Parathyroid adenoma (tissue), 2 donors: ENCODE data around the gene CLDN24.

ENCODE experiments used
- H2AFZ ChIP-seq: fragments of 300-600 bp; sonication (generic); one replicate; pipeline ENCODE4 v1.7.0; 2017; ENCODE audit warnings: antibody characterized with exemption, mild to moderate bottlenecking
- H3K27ac ChIP-seq: fragments of 300-600 bp; sonication (generic); one replicate; pipeline ENCODE4 v1.7.0; 2017
- H3K27me3 ChIP-seq: fragments of 300-600 bp; sonication (generic); one replicate; pipeline ENCODE4 v1.7.0; 2017; ENCODE audit warnings: low read length; ENCODE audit not compliant: control insufficient read depth, insufficient read depth
- H3K36me3 ChIP-seq: fragments of 300-600 bp; sonication (generic); one replicate; pipeline ENCODE4 v1.7.0; 2017; ENCODE audit warnings: low read length; ENCODE audit not compliant: control insufficient read depth, insufficient read depth
- H3K4me1 ChIP-seq: fragments of 300-600 bp; sonication (generic); one replicate; pipeline ENCODE4 v1.7.0; 2017; ENCODE audit warnings: control low read depth
- H3K4me2 ChIP-seq: fragments of 300-600 bp; sonication (generic); one replicate; pipeline ENCODE4 v1.7.0; 2017; ENCODE audit warnings: low read length
- H3K4me3 ChIP-seq: fragments of 300-600 bp; sonication (generic); one replicate; pipeline ENCODE4 v1.7.0; 2017; ENCODE audit warnings: low read depth, low read length
- H3K79me2 ChIP-seq: fragments of 300-600 bp; sonication (generic); one replicate; pipeline ENCODE4 v1.7.0; 2017; ENCODE audit warnings: control low read depth
- H3K9ac ChIP-seq: fragments of 300-600 bp; sonication (generic); one replicate; pipeline ENCODE4 v1.7.0; 2017; ENCODE audit warnings: mild to moderate bottlenecking
- H3K9me3 ChIP-seq: fragments of 300-600 bp; sonication (generic); one replicate; pipeline ENCODE4 v1.7.0; 2017; ENCODE audit warnings: low read length; ENCODE audit not compliant: control insufficient read depth
- TF ChIP-seq, protein P1 (sequence below): fragments of 300-600 bp; sonication (generic); IDR thresholded peaks from one replicate; pipeline ENCODE4 v1.7.0; 2017; ENCODE audit warnings: antibody characterized with exemption, mild to moderate bottlenecking
- donor health status: primary hyperparathyroidism.

CLDN24 gene

DNA sequence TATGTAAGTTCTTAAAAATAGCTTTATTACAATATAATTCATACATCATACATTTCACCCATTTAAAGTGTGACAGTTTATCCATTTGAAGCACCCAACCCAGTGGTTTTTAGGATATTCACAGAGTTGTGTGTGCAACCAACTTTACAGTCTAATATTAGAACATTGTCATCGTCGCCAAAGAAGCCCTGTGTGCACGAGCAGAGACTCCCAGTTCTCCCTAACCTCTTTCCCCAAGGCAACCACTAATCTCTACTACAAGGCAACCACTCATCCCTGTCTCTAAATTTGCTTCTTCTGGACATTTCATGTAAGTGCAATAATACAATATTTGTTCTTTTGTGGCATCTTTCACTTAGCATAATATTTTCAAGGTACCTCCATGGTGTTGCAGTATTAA is 49.8 kb downstream of the CLDN24 start:
- no peaks in the 10 kb centered on the region for H3K9me3 ChIP-seq
- no peaks in the 10 kb centered on the region for H3K4me1 ChIP-seq
- no peak overlapping the region for H2AFZ ChIP-seq
- H3K36me3 ChIP-seq, result no peaks in the 10 kb centered on the region
- H3K79me2 ChIP-seq, result no peaks in the 10 kb centered on the region
- H3K4me3 ChIP-seq, result no peak overlapping the region
- no peak overlapping the region for H3K27ac ChIP-seq
- H3K27me3 ChIP-seq, result no peaks in the 10 kb centered on the region
- H3K9ac ChIP-seq, result no peak overlapping the region
- TF ChIP-seq, protein P1, sequence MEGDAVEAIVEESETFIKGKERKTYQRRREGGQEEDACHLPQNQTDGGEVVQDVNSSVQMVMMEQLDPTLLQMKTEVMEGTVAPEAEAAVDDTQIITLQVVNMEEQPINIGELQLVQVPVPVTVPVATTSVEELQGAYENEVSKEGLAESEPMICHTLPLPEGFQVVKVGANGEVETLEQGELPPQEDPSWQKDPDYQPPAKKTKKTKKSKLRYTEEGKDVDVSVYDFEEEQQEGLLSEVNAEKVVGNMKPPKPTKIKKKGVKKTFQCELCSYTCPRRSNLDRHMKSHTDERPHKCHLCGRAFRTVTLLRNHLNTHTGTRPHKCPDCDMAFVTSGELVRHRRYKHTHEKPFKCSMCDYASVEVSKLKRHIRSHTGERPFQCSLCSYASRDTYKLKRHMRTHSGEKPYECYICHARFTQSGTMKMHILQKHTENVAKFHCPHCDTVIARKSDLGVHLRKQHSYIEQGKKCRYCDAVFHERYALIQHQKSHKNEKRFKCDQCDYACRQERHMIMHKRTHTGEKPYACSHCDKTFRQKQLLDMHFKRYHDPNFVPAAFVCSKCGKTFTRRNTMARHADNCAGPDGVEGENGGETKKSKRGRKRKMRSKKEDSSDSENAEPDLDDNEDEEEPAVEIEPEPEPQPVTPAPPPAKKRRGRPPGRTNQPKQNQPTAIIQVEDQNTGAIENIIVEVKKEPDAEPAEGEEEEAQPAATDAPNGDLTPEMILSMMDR, result no peak
- no peak overlapping the region for H3K4me2 ChIP-seq
